GM12801 (cell line): ENCODE measurements around the gene TAS2R1.

Experiments used
- CTCF ChIP-seq: IDR thresholded peaks from one replicate; pipeline ENCODE4 v1.5.1; 2011; ENCODE audit warnings: control low read depth; ENCODE audit not compliant: insufficient read length; ENCODE audit errors: extremely low read depth

Gene TAS2R1

GRCh38 chr5:9599391-9599790, 30.8 kb downstream of the TAS2R1 start:
- TF ChIP-seq CTCF: no peak

GRCh38 chr5:9596824-9597223, 33.3 kb downstream of the TAS2R1 start:
- no peak for TF ChIP-seq CTCF

- no peak for TF ChIP-seq CTCF
These were observed 33.9 kb downstream of the TAS2R1 start for GRCh38 chr5:9596171-9596780.

- TF ChIP-seq CTCF: no peak
These were observed 35.2 kb downstream of the TAS2R1 start for GRCh38 chr5:9594913-9595312.

GRCh38 chr5:9589049-9589835, 40.9 kb downstream of the TAS2R1 start:
- no peak for TF ChIP-seq CTCF

GRCh38 chr5:9588254-9588653, 41.9 kb downstream of the TAS2R1 start:
- no peak for TF ChIP-seq CTCF

- no peak for TF ChIP-seq CTCF
These were observed 43.0 kb downstream of the TAS2R1 start for GRCh38 chr5:9587135-9587534.
